Vagina (tissue), 2 donors: ENCODE results near the gene PEX11A.

Experiments used
- POLR2A ChIP-seq, 2 donors: fragments of 450-650 bp; IDR thresholded peaks; one replicate each; pipeline ENCODE4 v1.6.1; 2017; ENCODE audit warnings: antibody characterized with exemption in 2 of 2, mild to moderate bottlenecking in 2 of 2, moderate library complexity in 2 of 2
- TF ChIP-seq, protein P1 (sequence below), 3 experiments: fragments of 450-650 bp in 2 of 3; fragments of 200-600 bp in 1 of 3; sonication (generic) in 1 of 3; IDR thresholded peaks; one replicate each; pipeline ENCODE4 v1.5.1; 2017 to 2019; ENCODE audit warnings: antibody characterized with exemption in 3 of 3, mild to moderate bottlenecking in 2 of 3, moderate library complexity in 2 of 3

GRCh38 chr15:89679212-89679611 is 11.3 kb downstream of the PEX11A start, which contains the start of gene PLIN1:
- TF ChIP-seq POLR2A (IDR thresholded peaks at IDR 0.05): no peak
- TF ChIP-seq, protein P1, sequence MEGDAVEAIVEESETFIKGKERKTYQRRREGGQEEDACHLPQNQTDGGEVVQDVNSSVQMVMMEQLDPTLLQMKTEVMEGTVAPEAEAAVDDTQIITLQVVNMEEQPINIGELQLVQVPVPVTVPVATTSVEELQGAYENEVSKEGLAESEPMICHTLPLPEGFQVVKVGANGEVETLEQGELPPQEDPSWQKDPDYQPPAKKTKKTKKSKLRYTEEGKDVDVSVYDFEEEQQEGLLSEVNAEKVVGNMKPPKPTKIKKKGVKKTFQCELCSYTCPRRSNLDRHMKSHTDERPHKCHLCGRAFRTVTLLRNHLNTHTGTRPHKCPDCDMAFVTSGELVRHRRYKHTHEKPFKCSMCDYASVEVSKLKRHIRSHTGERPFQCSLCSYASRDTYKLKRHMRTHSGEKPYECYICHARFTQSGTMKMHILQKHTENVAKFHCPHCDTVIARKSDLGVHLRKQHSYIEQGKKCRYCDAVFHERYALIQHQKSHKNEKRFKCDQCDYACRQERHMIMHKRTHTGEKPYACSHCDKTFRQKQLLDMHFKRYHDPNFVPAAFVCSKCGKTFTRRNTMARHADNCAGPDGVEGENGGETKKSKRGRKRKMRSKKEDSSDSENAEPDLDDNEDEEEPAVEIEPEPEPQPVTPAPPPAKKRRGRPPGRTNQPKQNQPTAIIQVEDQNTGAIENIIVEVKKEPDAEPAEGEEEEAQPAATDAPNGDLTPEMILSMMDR (IDR thresholded peaks at IDR 0.05): no peak
